Hepatocyte (in vitro differentiated cells): ENCODE results near the gene SUGCT. TPM values are rescaled to one million over a fixed set of nuclear protein-coding genes. Genes with fewer than 3 reads are reported as not detected.
"Not testable (repeated sequence)": the region's sequence is repeated elsewhere in the genome, so short reads cannot be mapped to it uniquely, and the experiment has no call there.

Source experiments
- DNase-seq: peaks from one replicate; pipeline ENCODE4 v3.0.0-alpha.2; 2016; ENCODE audit warnings: low spot score
- H2AFZ ChIP-seq: fragments of 200-600 bp; sonication (generic); 2 replicates; pipeline ENCODE4 v1.6.0; 2016; ENCODE audit warnings: antibody characterized with exemption, mild to moderate bottlenecking
- H3K27ac ChIP-seq: fragments of 200-600 bp; sonication (generic); 2 replicates; pipeline ENCODE4 v1.5.1; 2016; ENCODE audit warnings: mild to moderate bottlenecking
- H3K27me3 ChIP-seq: fragments of 200-600 bp; sonication (generic); 2 replicates; pipeline ENCODE4 v1.6.1; 2016
- H3K36me3 ChIP-seq: fragments of 200-600 bp; sonication (generic); replicated peaks from 2 replicates; pipeline ENCODE4 v1.5.1; 2016; ENCODE audit warnings: low read depth; ENCODE audit not compliant: insufficient read depth
- H3K4me1 ChIP-seq: fragments of 200-600 bp; sonication (generic); 2 replicates; pipeline ENCODE4 v1.5.1; 2016; ENCODE audit warnings: mild to moderate bottlenecking, moderate library complexity; ENCODE audit not compliant: insufficient read depth
- H3K4me2 ChIP-seq: fragments of 200-600 bp; sonication (generic); 2 replicates; pipeline ENCODE4 v1.6.0; 2016
- H3K4me3 ChIP-seq: fragments of 200-600 bp; sonication (generic); 2 replicates; pipeline ENCODE4 v1.5.1; 2016; ENCODE audit warnings: mild to moderate bottlenecking
- H3K79me2 ChIP-seq: fragments of 200-600 bp; sonication (generic); 2 replicates; pipeline ENCODE4 v1.6.0; 2017; ENCODE audit warnings: mild to moderate bottlenecking
- H3K9me2 ChIP-seq: fragments of 200-600 bp; sonication (generic); replicated peaks from 2 replicates; pipeline ENCODE4 v1.6.0; 2017; ENCODE audit warnings: mild to moderate bottlenecking; ENCODE audit not compliant: insufficient read depth
- H3K9me3 ChIP-seq: fragments of 200-600 bp; sonication (generic); 2 replicates; pipeline ENCODE4 v1.5.1; 2016; ENCODE audit warnings: low read depth, mild to moderate bottlenecking
- H4K20me1 ChIP-seq: fragments of 200-600 bp; sonication (generic); 2 replicates; pipeline ENCODE4 v1.6.0; 2016; ENCODE audit warnings: mild to moderate bottlenecking; ENCODE audit not compliant: insufficient read depth, poor library complexity, severe bottlenecking
- CTCF ChIP-seq: fragments of 200-600 bp; sonication (generic); IDR thresholded peaks from 2 replicates; pipeline ENCODE4 v1.5.1; 2016; ENCODE audit warnings: antibody characterized with exemption, mild to moderate bottlenecking; ENCODE audit not compliant: poor library complexity
- EZH2 ChIP-seq: fragments of 200-600 bp; sonication (generic); IDR thresholded peaks from 2 replicates; pipeline ENCODE4 v1.6.1; 2016; ENCODE audit warnings: antibody characterized with exemption, mild to moderate bottlenecking, borderline replicate concordance
- EZH2phosphoT487 ChIP-seq: fragments of 200-600 bp; sonication (generic); IDR thresholded peaks from one replicate; pipeline ENCODE4 v1.6.1; 2018; ENCODE audit warnings: antibody characterized with exemption, mild to moderate bottlenecking, low read depth, moderate library complexity; ENCODE audit not compliant: unreplicated experiment, severe bottlenecking
- WGBS: methylation state at CpG from one replicate; pipeline ENCODE4 v1.1.6; 2016; ENCODE audit warnings: low lambda C conversion rate; ENCODE audit errors: missing lambda C conversion rate; 5-methylcytosine and 5-hydroxymethylcytosine counted together
- polyA plus RNA-seq: library from polyadenylated mRNA; unstranded; fragments of >200 nt; fragmentation: Nextera tagmentation; extraction: Ambion mirVana; gene quantifications from 2 replicates; pipeline ENCODE4 v1.2.1, GENCODE V29; 2016
- total RNA-seq: library from RNA; depleted of rRNA; stranded (reverse); fragments of >200 nt; gene quantifications from 2 replicates; pipeline ENCODE4 v1.2.3, GENCODE V29; 2014

The SUGCT gene
- total and polyA plus RNA-seq, 2 experiments from 2014 or later = 5.1 to 12.0 TPM

GRCh38 chr7:40598915-40599314 lies 464.1 kb downstream of the SUGCT start:
- no peak overlapping the region for H2AFZ ChIP-seq
- H3K27ac ChIP-seq = no peak overlapping the region
- no peaks in the 10 kb centered on the region for H3K9me3 ChIP-seq
- H3K4me1 ChIP-seq = no peaks in the 10 kb centered on the region
- no peak overlapping the region for H3K4me3 ChIP-seq
- H3K27me3 ChIP-seq = no peaks in the 10 kb centered on the region
- no peak overlapping the region for H3K4me2 ChIP-seq
- no peaks in the 10 kb centered on the region for H3K9me2 ChIP-seq
- H4K20me1 ChIP-seq = no peaks in the 10 kb centered on the region
- H3K79me2 ChIP-seq = no peaks in the 10 kb centered on the region
- H3K36me3 ChIP-seq = no peaks in the 10 kb centered on the region
- no peak for DNase-seq
- WGBS = 95% methylated on average over 7 of the region's 7 CpGs
- TF ChIP-seq CTCF (no peak), EZH2phosphoT487 (no peak), EZH2 (no peak)

GRCh38 chr7:40599836-40600235 lies 465.0 kb downstream of the SUGCT start:
- TF ChIP-seq EZH2 (no peak), EZH2phosphoT487 (no peak), CTCF (no peak)
- Histone ChIP-seq H3K9me3 (no peaks in the 10 kb centered on the region), H3K36me3 (no peaks in the 10 kb centered on the region), H3K27ac (no peak overlapping the region), H3K9me2 (no peaks in the 10 kb centered on the region), H3K27me3 (no peaks in the 10 kb centered on the region), H4K20me1 (no peaks in the 10 kb centered on the region), H3K79me2 (no peaks in the 10 kb centered on the region), H3K4me3 (no peak overlapping the region), H3K4me2 (no peak overlapping the region), H3K4me1 (no peaks in the 10 kb centered on the region), H2AFZ (no peak overlapping the region)
- 98% methylated on average over 5 of the region's 5 CpGs for WGBS
- DNase-seq = no peak

GRCh38 chr7:40602351-40602750 lies 467.5 kb downstream of the SUGCT start:
- not testable (repeated sequence) for H3K27me3 ChIP-seq, H3K9me2 ChIP-seq, H3K4me1 ChIP-seq, H2AFZ ChIP-seq, H4K20me1 ChIP-seq, H3K27ac ChIP-seq, H3K79me2 ChIP-seq, H3K9me3 ChIP-seq, H3K4me2 ChIP-seq, DNase-seq, H3K4me3 ChIP-seq, H3K36me3 ChIP-seq
- 91% methylated on average over 2 of the region's 2 CpGs for WGBS

GRCh38 chr7:40604601-40605438 lies 470.0 kb downstream of the SUGCT start:
- H3K4me2 ChIP-seq = peak overlapping the region; percentile 52
- 41% methylated on average over 17 of the region's 17 CpGs for WGBS

More at GRCh38 chr7:40604601-40605438, 470.0 kb downstream of the SUGCT start:
- TF ChIP-seq EZH2 (no peak), CTCF (peak; percentile 74)
- DNase-seq = peak; percentile 71
- no peak overlapping the region for H3K4me3 ChIP-seq
- H3K9me3 ChIP-seq = no peaks in the 10 kb centered on the region
- H3K36me3 ChIP-seq = no peaks in the 10 kb centered on the region
- no peaks in the 10 kb centered on the region for H3K9me2 ChIP-seq
- no peak overlapping the region for H3K27ac ChIP-seq
- no peaks in the 10 kb centered on the region for H3K27me3 ChIP-seq
- H4K20me1 ChIP-seq = no peaks in the 10 kb centered on the region
- H2AFZ ChIP-seq = peak overlapping the region; percentile 37
- H3K79me2 ChIP-seq = no peaks in the 10 kb centered on the region
- no peaks in the 10 kb centered on the region for H3K4me1 ChIP-seq
